AG09319 (cell line): ENCODE results near the gene FAM81A.
"Not testable (repeated sequence)": the region's sequence is repeated elsewhere in the genome, so short reads cannot be mapped to it uniquely, and the experiment has no call there.

Experiments used
- DNase-seq: peaks from one replicate; pipeline ENCODE4 v3.0.0-alpha.2; 2010; ENCODE audit warnings: low read depth; ENCODE audit errors: extremely low read depth
- CTCF ChIP-seq: IDR thresholded peaks from 2 replicates; pipeline ENCODE4 v1.5.1; 2011; ENCODE audit warnings: low read depth, mild to moderate bottlenecking, inconsistent platforms, low read length, moderate library complexity

FAM81A gene

GRCh38 chr15:59410391-59410896 lies 27.5 kb upstream of the FAM81A start:
- no peak for DNase-seq
- TF ChIP-seq CTCF = no peak

- no peak for TF ChIP-seq CTCF
- no peak for DNase-seq
These were observed 24.4 kb upstream of the FAM81A start for GRCh38 chr15:59413577-59413976.

- DNase-seq = no peak
- no peak for TF ChIP-seq CTCF
These were observed 21.2 kb upstream of the FAM81A start for GRCh38 chr15:59416816-59417215.

- DNase-seq = no peak
- no peak for TF ChIP-seq CTCF
These were observed 18.8 kb upstream of the FAM81A start for GRCh38 chr15:59419170-59419569.

- no peak for DNase-seq
- TF ChIP-seq CTCF = no peak
These were observed 17.9 kb upstream of the FAM81A start for GRCh38 chr15:59420108-59420507.

GRCh38 chr15:59420986-59421618 lies 16.9 kb upstream of the FAM81A start:
- DNase-seq = no peak
- TF ChIP-seq CTCF = no peak

- no peak for TF ChIP-seq CTCF
- no peak for DNase-seq
These were observed 13.4 kb upstream of the FAM81A start for GRCh38 chr15:59424616-59425015.

- DNase-seq = not testable (repeated sequence)
These were observed 9.1 kb upstream of the FAM81A start for GRCh38 chr15:59428898-59429297.
